GM21737 (cell line): ENCODE measurements around the gene XYLT1.
"Not testable (repeated sequence)": the region's sequence is repeated elsewhere in the genome, so short reads cannot be mapped to it uniquely, and the experiment has no call there.

Experiments used
- ATAC-seq: cut with Tn5 transposase; IDR thresholded peaks from one replicate; pipeline ENCODE4 v1.9.1; 2021; ENCODE audit warnings: mild to moderate bottlenecking, moderate library complexity; ENCODE audit not compliant: unreplicated experiment

XYLT1 gene

DNA sequence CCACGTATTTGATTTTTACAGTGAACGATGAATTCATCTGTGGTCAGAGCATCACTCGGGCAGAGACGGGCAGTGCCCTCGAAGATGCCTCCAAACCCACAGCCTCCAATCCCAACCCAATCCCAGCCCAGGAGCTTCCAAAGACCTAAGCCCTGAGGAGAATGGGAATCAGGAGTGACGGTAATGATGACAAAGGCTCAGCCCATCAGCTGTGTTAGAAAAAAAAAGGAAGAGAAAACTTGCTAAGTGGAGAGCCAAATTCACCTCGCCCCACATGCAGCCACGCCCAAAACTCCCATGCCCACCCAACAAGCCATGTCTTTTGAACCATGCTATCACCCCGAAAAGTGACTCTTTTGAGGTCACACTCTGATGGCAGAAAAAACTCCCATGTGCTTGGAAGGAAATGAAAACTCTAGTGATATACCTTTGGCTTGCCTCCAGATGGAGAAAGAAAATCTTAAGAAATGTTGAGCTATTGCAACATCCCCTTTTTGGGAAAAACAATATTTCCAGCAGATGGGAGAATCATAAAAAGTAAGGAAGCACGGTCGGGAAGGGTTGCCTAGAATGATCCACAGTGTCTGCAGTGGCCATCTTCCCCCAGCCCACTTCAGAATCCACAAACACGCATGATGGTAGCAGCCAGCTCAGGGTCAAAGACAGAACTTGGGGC, 37.7 kb downstream of the XYLT1 start:
- no peak for ATAC-seq

DNA sequence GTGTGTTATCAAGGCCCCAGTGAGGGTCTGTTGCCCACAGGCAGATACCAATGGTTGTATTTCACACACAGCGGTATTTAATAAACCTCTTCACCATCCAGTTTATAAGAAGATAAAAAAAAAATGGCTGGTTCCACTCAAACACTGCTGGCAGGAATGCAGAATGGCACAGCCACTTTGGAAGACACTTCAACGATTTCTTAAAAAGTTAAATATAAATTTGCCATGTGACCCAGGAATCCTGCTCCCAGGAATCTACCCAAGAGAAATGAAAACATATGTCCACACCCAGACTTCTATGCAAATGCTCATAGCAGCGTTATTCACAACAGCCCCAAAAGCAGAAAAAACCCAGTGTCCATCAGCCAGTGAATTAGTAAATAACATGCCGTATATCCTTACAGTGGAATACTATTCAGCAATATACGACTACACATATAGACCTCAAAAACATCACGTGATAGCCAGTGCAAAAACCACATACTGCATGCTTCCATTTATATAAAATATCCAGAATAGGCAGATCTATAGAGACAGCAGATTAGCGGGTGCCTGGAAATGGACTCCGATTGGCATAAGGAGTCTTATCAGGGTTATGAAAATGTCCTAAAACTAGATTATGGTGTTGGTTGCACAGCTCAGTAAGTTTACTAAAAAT, 38.7 kb downstream of the XYLT1 start:
- no peak for ATAC-seq

DNA sequence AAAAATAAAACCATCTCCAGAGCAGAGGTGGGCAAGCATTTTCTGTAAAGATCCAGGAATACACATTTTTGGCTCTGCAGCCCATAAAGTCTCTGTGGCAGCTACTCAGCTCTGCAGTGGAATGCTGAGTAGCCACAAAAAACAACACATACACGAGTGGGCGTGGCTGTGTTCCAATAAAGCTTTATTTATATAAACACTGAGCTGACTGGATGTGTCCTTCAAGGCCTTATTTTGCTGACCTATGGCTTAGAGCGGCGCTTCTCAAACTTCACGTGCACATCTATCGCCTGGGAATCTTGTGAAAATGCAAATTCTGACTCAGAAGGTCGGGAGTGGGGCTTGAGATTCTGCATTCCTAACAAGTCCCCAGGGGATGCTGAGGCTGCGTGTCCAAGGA, 39.7 kb downstream of the XYLT1 start:
- no peak for ATAC-seq

DNA sequence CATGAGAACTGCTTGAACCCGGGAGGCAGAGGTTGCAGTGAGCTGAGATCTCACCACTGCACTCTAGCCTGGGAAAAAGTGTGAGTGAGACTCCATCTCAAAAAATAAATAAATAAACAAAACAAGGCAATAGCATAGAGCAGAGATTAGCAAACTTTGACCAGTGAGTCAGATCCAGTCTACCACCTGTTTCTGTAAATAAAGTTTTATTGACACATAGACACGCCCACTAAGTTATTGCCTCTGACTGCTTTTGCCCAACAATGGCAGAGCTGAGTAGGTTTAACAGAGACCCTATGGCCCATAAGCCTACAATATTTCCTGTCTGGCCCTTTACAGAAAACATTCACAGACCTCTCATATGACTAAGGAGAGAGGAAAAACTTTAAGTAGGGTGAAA, 44.3 kb downstream of the XYLT1 start:
- no peak for ATAC-seq

DNA sequence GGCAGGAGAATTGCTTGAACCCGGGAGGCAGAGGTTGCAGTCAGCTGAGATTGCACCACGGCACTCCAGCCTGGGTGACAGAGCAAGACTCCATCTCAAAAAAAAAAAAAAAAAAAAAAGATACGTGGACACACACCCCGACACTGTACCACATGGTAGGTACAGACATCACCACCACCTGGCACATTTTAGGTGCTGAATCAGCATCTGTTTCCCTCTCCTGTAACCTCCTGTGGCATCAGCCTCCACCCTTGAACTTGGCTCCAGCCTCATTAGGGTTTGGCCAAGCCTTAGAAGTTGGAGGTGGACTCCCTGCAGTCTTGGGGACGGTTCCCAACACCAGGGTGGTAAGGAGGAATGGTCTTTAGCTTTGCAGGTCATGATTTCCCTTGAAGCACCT, 46.0 kb downstream of the XYLT1 start:
- no peak for ATAC-seq

DNA sequence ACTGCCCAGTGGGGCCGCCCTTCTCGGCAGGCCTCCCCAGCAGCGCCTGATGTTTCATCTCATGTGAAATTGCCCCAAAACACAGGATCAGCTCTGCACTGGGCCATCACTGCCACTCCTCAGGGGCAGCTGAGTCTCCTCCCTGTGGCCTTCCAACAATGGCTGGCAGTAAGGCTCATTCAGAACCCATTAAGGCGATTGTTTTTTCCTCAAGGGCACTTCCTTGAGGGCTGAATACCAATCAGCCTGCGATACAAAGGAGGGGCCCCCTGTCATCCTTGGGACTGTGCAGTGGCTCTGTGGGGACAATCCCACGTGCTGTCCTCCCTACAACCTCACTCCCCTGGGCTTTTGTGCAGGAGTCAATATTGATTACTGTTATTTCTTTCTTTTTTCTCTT, 47.5 kb downstream of the XYLT1 start:
- no peak for ATAC-seq

DNA sequence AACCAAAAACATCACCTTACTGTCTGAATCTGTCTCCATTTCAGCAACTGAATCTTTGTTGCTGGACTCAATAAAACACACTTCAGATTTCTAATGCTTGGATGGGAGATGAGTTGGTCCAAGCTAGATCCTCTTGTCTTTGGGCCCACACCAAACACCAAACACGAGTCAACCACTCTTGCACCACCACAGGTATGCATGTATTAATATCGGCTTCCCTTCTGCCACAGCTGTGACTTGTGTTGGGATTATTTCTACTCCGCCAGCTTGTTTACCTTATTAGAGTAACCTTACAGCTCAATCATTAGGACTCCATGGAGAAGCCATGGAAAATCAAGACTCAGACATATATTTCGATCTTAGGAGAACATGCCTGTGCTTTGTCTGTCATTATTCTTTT, 49.9 kb downstream of the XYLT1 start:
- no peak for ATAC-seq

DNA sequence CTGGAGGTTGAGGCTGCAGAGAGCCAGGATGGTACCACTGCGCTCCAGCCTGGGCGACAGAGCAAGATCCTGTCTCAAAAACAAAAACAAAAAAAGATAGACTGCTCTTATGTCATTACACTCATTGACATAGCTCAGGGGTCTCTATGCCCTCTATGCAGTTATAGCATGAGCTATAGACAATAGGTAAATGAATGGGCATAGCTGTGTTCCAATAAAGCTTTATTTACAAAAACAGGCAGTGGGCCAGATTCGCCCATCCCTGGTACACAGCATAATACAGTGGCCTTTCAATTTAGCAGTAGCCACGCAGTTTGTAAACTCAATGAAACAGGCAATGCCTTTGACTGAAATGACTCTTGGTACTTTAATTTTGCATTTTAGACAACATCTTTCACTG, 51.5 kb downstream of the XYLT1 start:
- no peak for ATAC-seq

DNA sequence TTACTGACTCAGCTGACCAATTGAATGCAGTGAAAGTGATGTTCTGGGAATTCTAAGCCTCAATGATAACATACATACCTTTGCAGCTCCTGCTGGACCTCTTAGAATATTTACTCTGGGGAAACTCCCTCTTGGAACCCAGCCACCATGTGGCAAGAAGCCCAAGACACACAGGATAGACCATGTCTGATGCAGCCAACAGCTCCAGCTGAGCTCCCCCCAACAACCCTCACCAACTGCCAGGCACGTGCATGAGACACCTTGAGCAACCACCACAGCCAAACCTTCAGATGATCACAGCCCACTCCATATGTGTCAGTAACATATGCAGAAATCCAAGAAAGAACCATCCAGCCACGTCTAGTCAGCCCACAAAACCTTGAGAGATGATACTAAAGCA, 53.0 kb downstream of the XYLT1 start:
- no peak for ATAC-seq

DNA sequence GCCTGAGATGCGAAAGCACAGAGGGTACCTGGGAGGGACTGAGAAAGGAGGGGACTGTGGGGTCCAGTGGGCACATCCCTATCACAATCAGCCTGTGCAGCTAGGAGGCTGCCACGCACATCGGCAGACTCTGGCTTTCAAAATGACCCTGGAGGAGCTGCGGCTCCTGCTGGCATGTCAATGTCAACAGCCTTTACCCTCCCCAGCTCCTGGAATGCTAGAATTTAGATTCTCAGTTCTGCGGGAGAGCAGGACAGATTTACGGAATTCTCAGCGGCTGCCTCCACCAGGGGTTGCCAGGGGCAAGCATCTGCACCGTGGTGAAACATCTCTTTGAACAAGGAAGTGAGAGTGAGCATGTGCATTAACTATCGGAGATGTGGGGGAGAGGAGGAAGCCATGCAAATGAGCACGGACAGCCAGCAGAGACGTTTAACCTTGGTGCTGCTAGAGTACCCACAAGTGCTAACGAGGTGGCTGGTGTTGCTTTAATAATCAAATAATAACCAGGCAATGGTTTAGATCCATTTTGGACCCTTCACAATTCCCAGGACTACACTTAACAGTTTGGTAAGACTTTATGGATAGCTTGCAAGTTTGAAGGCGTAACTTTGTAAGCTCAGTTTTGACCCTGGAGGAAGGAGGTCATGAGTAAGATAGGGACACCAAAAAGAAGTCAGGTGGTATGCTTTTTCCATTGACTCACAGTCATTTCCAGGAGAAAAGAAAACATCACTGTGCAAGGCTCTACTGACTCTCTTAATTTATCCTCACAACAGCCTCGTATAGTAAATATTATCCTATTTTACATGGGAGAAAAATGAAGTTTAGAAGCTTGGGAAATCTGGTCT, 54.1 kb downstream of the XYLT1 start:
- ATAC-seq: peak; percentile 96

DNA sequence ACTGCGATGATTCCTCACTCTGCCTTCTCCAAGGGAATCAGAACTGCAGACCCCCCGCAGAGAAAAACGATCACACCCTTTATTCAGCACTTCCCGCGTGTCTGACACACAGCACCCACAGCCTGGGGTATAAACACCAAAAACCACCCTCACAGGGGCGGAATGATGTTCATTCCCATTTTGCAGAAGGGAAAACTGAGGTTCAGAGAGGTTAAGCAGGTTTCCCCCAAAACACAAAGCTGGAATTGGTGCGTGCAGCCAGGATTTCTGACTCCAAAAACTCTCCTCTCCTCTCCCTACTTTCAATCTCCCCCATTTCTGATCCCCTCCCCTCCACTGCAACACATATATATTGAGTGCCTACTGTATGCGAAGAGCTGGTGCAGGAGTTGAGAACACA, 55.8 kb downstream of the XYLT1 start:
- ATAC-seq: no peak

DNA sequence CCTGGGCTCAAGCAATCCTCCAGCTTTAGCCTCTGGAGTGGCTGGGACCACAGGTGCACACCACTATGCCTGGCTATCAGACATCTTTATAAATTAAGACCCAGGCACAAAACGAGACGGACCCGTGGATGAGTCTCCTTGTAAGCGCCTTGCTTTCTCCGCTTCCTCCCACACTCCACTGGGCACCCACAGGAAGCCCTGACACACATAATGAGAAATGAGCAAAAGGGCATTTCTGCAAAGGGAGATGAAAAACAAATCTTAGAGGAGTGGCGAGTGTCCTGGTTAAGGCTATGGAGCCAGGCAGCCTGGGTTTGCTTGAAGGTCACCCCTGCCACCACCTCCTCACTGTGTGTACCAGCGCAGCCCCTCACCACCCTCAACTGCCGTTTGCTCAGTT, 56.3 kb downstream of the XYLT1 start:
- ATAC-seq: no peak

DNA sequence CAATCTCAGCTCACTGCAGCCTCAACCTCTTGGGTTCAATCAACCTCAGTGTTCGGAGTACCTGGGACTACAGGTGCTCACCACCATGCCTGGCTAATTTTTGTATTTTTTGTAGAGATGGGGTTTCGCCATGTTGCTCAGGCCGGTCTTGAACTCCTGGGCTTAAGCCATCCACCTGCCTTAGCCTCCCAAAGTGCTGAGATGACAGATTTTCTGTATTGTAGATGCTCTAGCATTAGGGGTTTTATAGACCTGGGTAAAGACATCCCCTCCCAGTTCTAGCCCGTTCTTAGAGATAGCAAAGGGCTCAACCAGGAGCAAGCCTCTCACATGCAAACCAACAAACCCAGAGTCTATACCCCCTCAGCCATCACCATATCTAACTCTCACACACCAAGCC, 57.3 kb downstream of the XYLT1 start:
- ATAC-seq: no peak

DNA sequence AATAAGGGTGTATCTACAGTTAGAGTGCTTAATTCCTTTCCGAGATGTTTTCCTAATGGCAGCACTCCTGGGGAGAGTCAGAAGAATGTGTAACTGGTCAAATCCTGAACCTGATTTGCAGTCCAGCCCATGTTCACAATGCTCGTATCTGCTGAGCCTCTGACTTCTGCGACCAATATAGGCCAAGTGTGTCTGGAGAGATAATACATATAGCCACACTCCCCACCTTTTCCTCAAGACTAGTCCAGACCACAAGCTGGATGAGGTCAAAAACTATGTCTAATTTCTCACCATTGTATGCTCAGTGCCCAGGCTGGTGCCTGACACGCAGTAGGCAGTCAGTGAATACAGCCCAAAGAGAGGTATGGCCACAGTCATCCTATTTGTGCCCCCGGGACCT, 58.0 kb downstream of the XYLT1 start:
- ATAC-seq: no peak

DNA sequence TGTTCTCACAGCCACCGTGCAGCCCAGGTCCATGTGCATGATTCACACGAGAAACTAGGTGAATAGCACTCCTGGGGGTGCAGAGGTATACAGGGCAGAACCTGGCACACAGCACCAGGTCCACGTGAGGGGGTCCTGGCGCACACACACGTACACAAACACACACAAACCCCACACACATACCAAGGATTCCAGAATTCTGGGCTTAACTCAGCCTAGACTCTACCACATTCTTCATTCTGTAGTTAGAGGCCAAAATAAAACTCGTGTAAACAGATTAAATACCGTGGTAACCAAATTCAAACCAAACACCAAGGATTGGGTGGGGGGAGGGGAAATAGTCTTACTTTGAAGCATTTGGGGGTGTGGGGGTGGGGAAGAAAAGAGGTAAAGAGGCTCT, 58.5 kb downstream of the XYLT1 start:
- ATAC-seq: no peak

DNA sequence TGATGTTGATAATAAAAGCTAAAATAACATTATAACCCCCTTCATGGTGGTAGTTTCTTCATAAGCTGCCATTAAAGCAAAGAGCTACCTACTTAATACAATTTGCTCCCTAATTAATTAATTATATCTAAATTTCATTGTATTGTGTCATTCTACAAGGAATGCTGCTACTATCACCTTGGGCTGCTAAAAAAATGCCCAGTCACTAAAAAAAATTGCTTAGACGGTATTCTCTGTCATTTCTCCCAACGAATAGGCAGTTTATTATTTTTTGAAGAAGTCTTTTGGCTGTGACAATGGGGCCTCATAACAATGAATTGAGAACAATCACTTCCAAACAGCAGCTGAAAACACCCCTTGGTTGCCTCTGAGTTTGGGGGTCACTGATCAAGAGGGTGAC, 59.5 kb downstream of the XYLT1 start:
- no peak for ATAC-seq

DNA sequence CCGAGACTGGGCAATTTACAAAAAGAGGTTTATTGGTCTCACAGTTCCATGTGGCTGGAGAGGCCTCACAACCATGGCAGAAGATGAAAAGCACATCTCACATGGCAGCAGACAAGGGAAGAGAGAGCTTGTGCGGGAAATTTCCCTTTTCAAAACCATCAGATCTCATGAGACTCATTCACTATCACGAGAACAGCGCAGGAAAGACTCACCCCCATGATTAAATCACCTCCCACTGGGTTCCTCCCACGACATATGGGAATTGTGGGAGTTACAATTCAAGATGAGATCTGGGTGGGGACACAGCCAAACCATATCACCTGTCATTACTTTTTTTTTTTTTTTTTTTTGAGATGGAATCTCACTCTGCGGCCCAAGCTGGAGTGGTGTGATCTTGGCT, 60.4 kb downstream of the XYLT1 start:
- not testable (repeated sequence) for ATAC-seq

DNA sequence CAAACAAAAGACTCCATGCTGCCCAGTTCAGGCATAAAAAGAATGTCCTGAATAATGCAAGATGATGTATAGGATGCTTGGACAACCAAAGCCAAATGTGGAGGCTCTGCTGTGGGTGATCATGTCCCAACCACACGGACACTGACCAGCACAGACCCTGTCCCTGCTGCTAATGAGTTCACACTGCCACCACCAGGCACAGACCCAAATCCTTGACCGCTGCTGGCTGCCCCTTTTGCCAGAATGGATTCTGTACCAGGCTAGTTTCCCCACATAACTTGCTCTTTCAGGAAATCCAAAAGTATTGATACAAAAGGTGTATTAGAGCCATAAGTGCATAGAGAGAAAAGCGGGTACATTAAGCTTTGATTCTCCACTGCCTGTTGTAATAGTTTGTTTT, 60.9 kb downstream of the XYLT1 start:
- no peak for ATAC-seq

DNA sequence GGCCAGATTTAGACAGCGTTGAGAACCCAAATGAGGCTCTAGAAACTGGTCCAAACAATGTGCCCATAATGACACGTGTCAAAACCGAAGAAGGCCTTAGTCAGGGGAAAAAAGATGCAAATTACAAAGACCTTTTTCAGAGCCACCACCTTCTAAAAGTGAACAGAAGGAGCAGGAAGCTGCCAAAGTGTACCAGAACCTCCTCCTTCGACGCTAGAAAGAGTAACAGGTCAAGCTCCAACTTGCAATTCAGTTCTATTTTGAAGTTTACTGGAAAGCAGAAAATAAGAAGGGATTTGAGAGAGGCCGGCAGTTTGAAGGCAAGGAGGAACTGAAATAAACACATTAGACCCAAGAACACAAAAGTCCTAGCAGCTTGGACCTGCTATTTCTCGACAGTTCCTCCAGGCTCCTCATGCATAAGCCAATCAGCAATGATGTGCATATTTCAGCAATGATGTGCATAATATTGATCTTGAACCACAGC, 61.8 kb downstream of the XYLT1 start:
- no peak for ATAC-seq

DNA sequence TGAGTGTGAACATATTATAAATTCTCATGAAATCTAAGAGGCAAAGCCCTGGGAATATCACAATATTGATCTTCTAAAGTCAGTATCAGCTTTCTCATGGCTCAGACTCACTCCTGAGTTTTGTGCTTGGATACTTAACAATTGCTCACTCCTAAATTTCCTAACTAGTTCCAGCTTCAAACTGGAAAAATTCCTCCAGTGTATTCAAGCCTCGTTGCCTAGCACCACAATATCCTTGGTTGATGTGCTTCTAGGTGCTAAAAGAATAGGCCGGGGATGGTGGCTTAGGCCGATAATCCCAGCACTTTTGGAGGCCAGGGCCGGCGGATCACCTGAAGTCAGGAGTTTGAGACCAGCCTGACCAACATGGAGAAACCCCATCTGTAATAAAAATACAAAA, 62.5 kb downstream of the XYLT1 start:
- no peak for ATAC-seq

DNA sequence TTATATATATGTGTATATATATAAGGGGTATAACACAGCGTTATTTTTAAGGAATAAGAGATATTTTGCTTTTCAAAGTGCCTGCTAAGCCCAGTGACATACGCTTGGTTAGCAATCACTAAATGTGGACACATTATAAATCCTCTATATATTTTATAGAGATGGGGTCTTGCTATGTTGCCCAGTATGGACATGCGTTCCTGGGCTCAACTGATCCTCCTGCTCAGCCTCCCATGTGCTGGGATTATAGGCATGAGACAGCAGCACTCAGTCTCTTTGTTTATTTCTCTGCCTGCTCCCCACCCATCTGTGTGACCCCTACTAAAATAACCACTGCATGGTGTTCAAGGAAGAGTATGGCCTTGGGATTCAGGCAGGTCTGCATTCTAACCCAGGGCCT, 63.4 kb downstream of the XYLT1 start:
- no peak for ATAC-seq
